ENCODE measurements around the gene GEMIN2.

GRCh38 chr14:39154594-39155189 is 40.6 kb downstream of the GEMIN2 start:
- TF ChIP-seq CTCF (IDR thresholded peaks at IDR 0.05) (no peak), ZFX (IDR thresholded peaks at IDR 0.05; ENCODE audit: borderline replicate concordance) (no peak)

Measured in 22Rv1 (cell line).